OCI-LY1 (cell line): Measurements from ENCODE around the gene POLR3H.

Experiments used
- H2AFZ ChIP-seq: fragments of 200-600 bp; sonication (generic), shearing (Covaris generic); 2 replicates; pipeline ENCODE4 v1.6.0; 2014; ENCODE audit warnings: antibody characterized with exemption, mild to moderate bottlenecking, low read length
- H3F3A ChIP-seq: fragments of 200-600 bp; sonication (generic), shearing (Covaris generic); 2 replicates; pipeline ENCODE4 v1.6.0; 2014; ENCODE audit warnings: mild to moderate bottlenecking, antibody characterized with exemption, low read length, moderate library complexity; ENCODE audit not compliant: insufficient read depth
- H3K27ac ChIP-seq: fragments of 200-600 bp; sonication (generic); 2 replicates; pipeline ENCODE4 v1.5.1; 2014; ENCODE audit warnings: low read length, mixed run types, mild to moderate bottlenecking, low read depth; ENCODE audit not compliant: poor library complexity, severe bottlenecking
- H3K27me3 ChIP-seq: fragments of 200-600 bp; sonication (generic); 2 replicates; pipeline ENCODE4 v1.6.0; 2014; ENCODE audit warnings: antibody characterized with exemption, mild to moderate bottlenecking, low read length, moderate library complexity; ENCODE audit not compliant: insufficient read depth
- H3K36me3 ChIP-seq: fragments of 200-600 bp; sonication (generic); 2 replicates; pipeline ENCODE4 v1.6.1; 2014; ENCODE audit warnings: mild to moderate bottlenecking, antibody characterized with exemption, low read length, moderate library complexity, mixed read lengths; ENCODE audit not compliant: insufficient read depth
- H3K4me1 ChIP-seq: fragments of 200-600 bp; sonication (generic); 2 replicates; pipeline ENCODE4 v1.5.1; 2014; ENCODE audit warnings: mild to moderate bottlenecking, low read length, moderate library complexity; ENCODE audit not compliant: insufficient read depth, severe bottlenecking
- H3K4me2 ChIP-seq: fragments of 200-600 bp; sonication (generic), shearing (Covaris generic); 2 replicates; pipeline ENCODE4 v1.6.1; 2014; ENCODE audit warnings: low read length
- H3K4me3 ChIP-seq: fragments of 200-600 bp; sonication (generic); 2 replicates; pipeline ENCODE4 v1.5.1; 2014; ENCODE audit warnings: low read length, low read depth, mild to moderate bottlenecking, mixed read lengths; ENCODE audit not compliant: poor library complexity, severe bottlenecking
- H3K79me2 ChIP-seq: fragments of 200-600 bp; shearing (Covaris generic); 2 replicates; pipeline ENCODE4 v1.6.1; 2016; ENCODE audit warnings: mixed run types, low read length, mixed read lengths; ENCODE audit not compliant: insufficient read depth
- H3K9ac ChIP-seq: fragments of 200-600 bp; sonication (generic), shearing (Covaris generic); 2 replicates; pipeline ENCODE4 v1.6.1; 2014; ENCODE audit warnings: mild to moderate bottlenecking, low read length, mixed read lengths
- H3K9me2 ChIP-seq: fragments of 200-600 bp; sonication (generic), shearing (Covaris generic); 2 replicates; pipeline ENCODE4 v1.6.1; 2014; ENCODE audit warnings: low read depth, mild to moderate bottlenecking, low read length, mixed read lengths
- H3K9me3 ChIP-seq: fragments of 200-600 bp; shearing (Covaris generic); 2 replicates; pipeline ENCODE4 v1.6.1; 2014; ENCODE audit warnings: low read length, mixed read lengths
- H4K20me1 ChIP-seq: fragments of 200-600 bp; sonication (generic), shearing (Covaris generic); 2 replicates; pipeline ENCODE4 v1.6.0; 2016; ENCODE audit warnings: mild to moderate bottlenecking, low read length; ENCODE audit not compliant: insufficient read depth
- CTCF ChIP-seq: fragments of 200-600 bp; sonication (generic), shearing (Covaris generic); IDR thresholded peaks from 2 replicates; pipeline ENCODE4 v1.5.1; 2017; ENCODE audit warnings: mild to moderate bottlenecking, antibody characterized with exemption, low read length, moderate library complexity, mixed read lengths
- EZH2 ChIP-seq: fragments of 200-600 bp; sonication (generic), shearing (Covaris generic); IDR thresholded peaks from 2 replicates; pipeline ENCODE4 v1.8.0; 2017; ENCODE audit warnings: borderline replicate concordance, mixed run types, mild to moderate bottlenecking, antibody characterized with exemption, low read length, moderate library complexity, mixed read lengths

The POLR3H gene

GRCh38 chr22:41525450-41526225 is 18.6 kb downstream of the POLR3H start:
- Histone ChIP-seq H3K4me3 (no peak overlapping the region), H3K79me2 (no peaks in the 10 kb centered on the region), H3K9me2 (no peaks in the 10 kb centered on the region), H3K9ac (no peak overlapping the region), H3K4me2 (no peak overlapping the region), H3K36me3 (peaks cover 76% of the 10 kb centered on the region), H3K27ac (no peak overlapping the region), H4K20me1 (no peaks in the 10 kb centered on the region), H3F3A (no peaks in the 10 kb centered on the region), H3K4me1 (peaks cover 7% of the 10 kb centered on the region), H3K9me3 (no peaks in the 10 kb centered on the region), H3K27me3 (no peaks in the 10 kb centered on the region), H2AFZ (no peak overlapping the region)
- TF ChIP-seq CTCF (no peak), EZH2 (no peak)

- Histone ChIP-seq H3F3A (no peaks in the 10 kb centered on the region), H3K4me3 (no peak overlapping the region), H2AFZ (no peak overlapping the region), H3K4me1 (peaks cover 7% of the 10 kb centered on the region), H3K27ac (no peak overlapping the region), H3K9me2 (no peaks in the 10 kb centered on the region), H3K9ac (no peak overlapping the region), H3K27me3 (no peaks in the 10 kb centered on the region), H3K4me2 (no peak overlapping the region), H4K20me1 (no peaks in the 10 kb centered on the region), H3K79me2 (no peaks in the 10 kb centered on the region), H3K36me3 (peaks cover 69% of the 10 kb centered on the region), H3K9me3 (no peaks in the 10 kb centered on the region)
- TF ChIP-seq CTCF, result no peak
- no peak for TF ChIP-seq EZH2
Observed at GRCh38 chr22:41524809-41525449, 19.3 kb downstream of the POLR3H start.

- Histone ChIP-seq H3K27ac (no peak overlapping the region), H3K4me2 (no peak overlapping the region), H3K27me3 (no peaks in the 10 kb centered on the region), H3K4me3 (no peak overlapping the region), H2AFZ (no peak overlapping the region), H3K36me3 (peaks cover 64% of the 10 kb centered on the region), H3F3A (no peaks in the 10 kb centered on the region), H3K4me1 (peaks cover 7% of the 10 kb centered on the region), H3K79me2 (no peaks in the 10 kb centered on the region), H3K9me3 (no peaks in the 10 kb centered on the region), H4K20me1 (no peaks in the 10 kb centered on the region), H3K9ac (no peak overlapping the region), H3K9me2 (no peaks in the 10 kb centered on the region)
- TF ChIP-seq CTCF (no peak), EZH2 (no peak)
Observed at GRCh38 chr22:41524251-41524661, 20.0 kb downstream of the POLR3H start.
